SK-N-SH (cell line): ENCODE data around the gene HAUS3. TPM values are rescaled to one million over a fixed set of nuclear protein-coding genes. Genes with fewer than 3 reads are reported as not detected.

Source experiments
- CTCF ChIA-PET: fragments of 300-600, 350-600 bp; formaldehyde crosslinking; extraction: SDS; loops from one replicate; lab custom pipeline; 2021; lab: Yijun Ruan, JAX
- POLR2A ChIA-PET: fragments of 350-600 bp; sonication (Branson Sonifier 250); formaldehyde crosslinking; extraction: SDS; loops from one replicate; lab custom pipeline; 2020; ENCODE audit warnings: antibody characterized with exemption, inconsistent platforms; lab: Yijun Ruan, JAX
- DNase-seq: peaks from one replicate; pipeline ENCODE4 v3.0.0; 2012
- H2AFZ ChIP-seq: fragments of 200-600 bp; sonication (generic); 2 replicates; pipeline ENCODE4 v1.8.1; 2016; ENCODE audit warnings: antibody characterized with exemption, mild to moderate bottlenecking, low read depth
- H3F3A ChIP-seq: fragments of 200-600 bp; sonication (generic); replicated peaks from 2 replicates; pipeline ENCODE3; 2016; ENCODE audit warnings: antibody characterized with exemption, mild to moderate bottlenecking; ENCODE audit not compliant: insufficient read depth
- H3K27ac ChIP-seq, 2 experiments: fragments of 200-500 bp in 1 of 2; fragments of 200-600 bp in 1 of 2; sonication (Bioruptor generic) in 1 of 2; sonication (generic), shearing (Covaris generic) in 1 of 2; 2 replicates each; pipeline versions ENCODE4 v1.5.1 to v1.6.1; 2014 to 2016; ENCODE audit warnings: low read depth in 2 of 2, inconsistent platforms in 1 of 2, low read length in 1 of 2, mild to moderate bottlenecking in 1 of 2, mixed read lengths in 1 of 2
- H3K27me3 ChIP-seq: fragments of 200-600 bp; sonication (generic), shearing (Covaris generic); 2 replicates; pipeline ENCODE4 v1.6.1; 2016; ENCODE audit warnings: mixed run types; ENCODE audit not compliant: insufficient read depth
- H3K36me3 ChIP-seq, 2 experiments: fragments of 200-500 bp in 1 of 2; fragments of 200-600 bp in 1 of 2; sonication (Bioruptor generic) in 1 of 2; sonication (generic) in 1 of 2; replicated peaks in 1 of 2; 2 replicates each; pipeline versions ENCODE3 to v1.5.1; 2014 to 2016; ENCODE audit warnings: low read length in 1 of 2, mild to moderate bottlenecking in 1 of 2; ENCODE audit not compliant: insufficient read depth in 2 of 2, control insufficient read depth in 1 of 2
- H3K4me1 ChIP-seq, 2 experiments: fragments of 200-500 bp in 1 of 2; fragments of 200-600 bp in 1 of 2; sonication (Bioruptor generic) in 1 of 2; sonication (generic), shearing (Covaris generic) in 1 of 2; 2 replicates each; pipeline versions ENCODE4 v1.5.1 to v1.6.1; 2014 to 2016; ENCODE audit warnings: low read depth in 1 of 2, low read length in 1 of 2, mixed run types in 1 of 2; ENCODE audit not compliant: insufficient read depth in 2 of 2, control insufficient read depth in 1 of 2
- H3K4me2 ChIP-seq: fragments of 200-600 bp; sonication (generic), shearing (Covaris generic); 2 replicates; pipeline ENCODE4 v1.6.1; 2017; ENCODE audit warnings: mixed run types
- H3K4me3 ChIP-seq, 2 experiments: fragments of 200-500 bp in 1 of 2; fragments of 200-600 bp in 1 of 2; sonication (Bioruptor generic) in 1 of 2; sonication (generic), shearing (Covaris generic) in 1 of 2; 2 replicates each; pipeline versions ENCODE4 v1.5.1 to v1.8.1; 2014 to 2016; ENCODE audit warnings: low read depth in 2 of 2, inconsistent platforms in 1 of 2, low read length in 1 of 2, mild to moderate bottlenecking in 1 of 2, mixed read lengths in 1 of 2, moderate library complexity in 1 of 2
- H3K79me2 ChIP-seq: fragments of 200-600 bp; sonication (generic); 2 replicates; pipeline ENCODE4 v1.8.1; 2017; ENCODE audit warnings: mild to moderate bottlenecking; ENCODE audit not compliant: insufficient read depth
- H3K9ac ChIP-seq: fragments of 200-600 bp; sonication (generic); 2 replicates; pipeline ENCODE4 v1.6.1; 2017; ENCODE audit warnings: mixed run types
- H3K9me2 ChIP-seq: fragments of 200-600 bp; sonication (generic); 2 replicates; pipeline ENCODE4 v1.6.1; 2017; ENCODE audit warnings: mixed run types
- H3K9me3 ChIP-seq: fragments of 200-600 bp; sonication (generic); 2 replicates; pipeline ENCODE4 v1.6.1; 2017; ENCODE audit warnings: mixed run types, mild to moderate bottlenecking, moderate library complexity
- H4K20me1 ChIP-seq: fragments of 200-600 bp; sonication (generic); 2 replicates; pipeline ENCODE4 v1.6.1; 2017; ENCODE audit warnings: mild to moderate bottlenecking, mixed run types; ENCODE audit not compliant: insufficient read depth
- EP300 ChIP-seq, 2 experiments: IDR thresholded peaks; 2 replicates each; pipeline versions ENCODE4 v1.4.0 to v1.6.1; 2012; ENCODE audit warnings: borderline replicate concordance in 1 of 2, low read depth in 1 of 2, low read length in 1 of 2
- GATA2 ChIP-seq: sonication (generic); formaldehyde crosslinking; IDR thresholded peaks from 2 replicates; pipeline ENCODE4 v1.5.0; 2020; ENCODE audit warnings: mild to moderate bottlenecking, missing genetic modification reagents
- MAX ChIP-seq: IDR thresholded peaks from 2 replicates; pipeline ENCODE4 v1.4.0; 2012; ENCODE audit warnings: low read depth
- MEF2A ChIP-seq: IDR thresholded peaks from 2 replicates; pipeline ENCODE4 v1.4.0; 2012; ENCODE audit warnings: low read depth, borderline replicate concordance
- MXI1 ChIP-seq: IDR thresholded peaks from 2 replicates; pipeline ENCODE4 v1.6.1; 2012; ENCODE audit warnings: mild to moderate bottlenecking, low read depth, low read length, improper control_type of control experiment
- NFIC ChIP-seq: IDR thresholded peaks from 2 replicates; pipeline ENCODE4 v1.4.0; 2012; ENCODE audit warnings: borderline replicate concordance
- PBX3 ChIP-seq: IDR thresholded peaks from 2 replicates; pipeline ENCODE4; 2012
- RFX5 ChIP-seq: IDR thresholded peaks from 2 replicates; pipeline ENCODE4 v1.6.1; 2012; ENCODE audit warnings: mild to moderate bottlenecking, improper control_type of control experiment, low read length
- RXRA ChIP-seq: IDR thresholded peaks from 2 replicates; pipeline ENCODE4 v1.4.0; 2012; ENCODE audit warnings: low read depth, mild to moderate bottlenecking, borderline replicate concordance
- TAF1 ChIP-seq: IDR thresholded peaks from 2 replicates; pipeline ENCODE4 v1.6.1; 2012; ENCODE audit warnings: low read depth, mild to moderate bottlenecking, low read length, moderate library complexity, borderline replicate concordance
- USF1 ChIP-seq: IDR thresholded peaks from 2 replicates; pipeline ENCODE4 v1.4.0; 2012; ENCODE audit warnings: low read depth, borderline replicate concordance
- YY1 ChIP-seq: IDR thresholded peaks from 2 replicates; pipeline ENCODE4 v1.4.0; 2012; ENCODE audit warnings: low read depth, mild to moderate bottlenecking
- WGBS: methylation state at CpG from one replicate; pipeline ENCODE4 v1.1.6; 2017; ENCODE audit warnings: low lambda C conversion rate; 5-methylcytosine and 5-hydroxymethylcytosine counted together
- polyA plus RNA-seq, 3 experiments: library from polyadenylated mRNA; depleted of rRNA; stranded (reverse); fragments of >200 nt; gene quantifications; 2 replicates each; pipeline ENCODE4 v1.2.3, GENCODE V29; 2012

HAUS3 gene
- polyA plus RNA-seq, 1 of the 3 experiments (the other 2 are of a cell fraction): 6.3 TPM

GRCh38 chr4:2262145-2262943 is 20.4 kb upstream of the HAUS3 start (continued):
- peak in 1 of 2 experiments; percentile 71; a peak in 2 of 4 replicates for TF ChIP-seq EP300 (IDR thresholded peaks at IDR 0.05; ENCODE audit: borderline replicate concordance in 1 of 2, low read depth in 1 of 2, low read length in 1 of 2)
- TF ChIP-seq MXI1: peak; percentile 84
- TF ChIP-seq MEF2A: no peak
- no peak for TF ChIP-seq YY1
- TF ChIP-seq RFX5: peak; percentile 97
- TF ChIP-seq GATA2 (CRISPR knock-in tag): no peak
- peak; percentile 42; the same call in 1 of the 2 replicates for TF ChIP-seq USF1
- TF ChIP-seq, all 33 proteins: peak for 12

- Histone ChIP-seq H3K9me2 (no peaks in the 10 kb centered on the region), H2AFZ (peak within 1 kb of the TSS; percentile 74; the same call in 1 of the 2 replicates), H3K4me1 (peaks cover 5 to 66% of the 10 kb centered on the region in 2 experiments; a peak in 2 of 4 replicates), H3K36me3 (peaks cover 0 to 25% of the 10 kb centered on the region in 2 experiments), H3K79me2 (peaks cover 36% of the 10 kb centered on the region), H3K27ac (peak within 1 kb of the TSS; percentile 81 to 98), H3K9me3 (no peaks in the 10 kb centered on the region), H3K27me3 (no peaks in the 10 kb centered on the region), H3F3A (no peaks in the 10 kb centered on the region), H3K4me2 (peak within 1 kb of the TSS; percentile 96), H3K4me3 (peak within 1 kb of the TSS; percentile 83 to 87), H3K9ac (peak within 1 kb of the TSS; percentile 83), H4K20me1 (peaks cover 38% of the 10 kb centered on the region)
- POLR2A ChIA-PET: interaction anchor here (0.7 to 1.0 kb wide), 4 partner anchors 23 to 625 kb away, joined by 3 read pairs; no protein-coding TSS in a partner anchor
- no peak for DNase-seq
- peak; percentile 46; the same call in 1 of the 2 replicates for TF ChIP-seq TAF1
- no peak for TF ChIP-seq RXRA
- CTCF ChIA-PET: interaction anchor here (0.7 to 1.0 kb wide), 2 partner anchors 152 to 153 kb away, joined by 3 read pairs; no protein-coding TSS in a partner anchor
- WGBS: no CpG with 5 or more reads among the region's 46 CpGs
Measured at GRCh38 chr4:2261853-2262144, 19.9 kb upstream of the HAUS3 start, which contains the start of gene MXD4. MXD4 (minus strand) TSS chr4:2262109; CDS start chr4:2261980, 129 bp downstream.

- H3K9ac ChIP-seq: peak overlapping the region; percentile 83
- H3K4me1 ChIP-seq: peaks cover 5 to 71% of the 10 kb centered on the region in 2 experiments; a peak in 2 of 4 replicates
- WGBS: 4% methylated on average over 5 of the region's 91 CpGs
- peaks cover 0 to 25% of the 10 kb centered on the region in 2 experiments for H3K36me3 ChIP-seq
- H2AFZ ChIP-seq: no peak overlapping the region
- DNase-seq: peak; percentile 88
- CTCF ChIA-PET: interaction anchor here (1.0 to 1.7 kb wide), 2 partner anchors 41 to 152 kb away, joined by 3 to 4 read pairs; no protein-coding TSS in a partner anchor
- peak overlapping the region; percentile 53 to 92; a peak in 3 of 4 replicates for H3K27ac ChIP-seq
- no peaks in the 10 kb centered on the region for H3F3A ChIP-seq
- H3K9me2 ChIP-seq: no peaks in the 10 kb centered on the region
- H3K9me3 ChIP-seq: no peaks in the 10 kb centered on the region
- POLR2A ChIA-PET: interaction anchor here (1.0 to 1.3 kb wide), 3 partner anchors 10 to 152 kb away, joined by 3 to 6 read pairs (median 3); no protein-coding TSS in a partner anchor
- peak overlapping the region; percentile 91 for H3K4me2 ChIP-seq
- TF ChIP-seq MAX (peak; percentile 47; the same call in 1 of the 2 replicates), YY1 (peak; percentile 72), MXI1 (peak; percentile 87), PBX3 (no peak), NFIC (no peak)
- TF ChIP-seq, all 33 proteins: peak for 3
- Histone ChIP-seq H3K4me3 (peak overlapping the region; percentile 83 to 87), H3K79me2 (peaks cover 38% of the 10 kb centered on the region), H3K27me3 (no peaks in the 10 kb centered on the region), H4K20me1 (peaks cover 43% of the 10 kb centered on the region)
Measured at GRCh38 chr4:2261110-2261852, 19.4 kb upstream of the HAUS3 start.
